NCI-H2107 treated with DMSO at 0.1 percent for 48 hours (cell line): ENCODE data around the gene KRTAP2-4.
A peak's percentile ranks its signal among the peaks of the same experiment; 100 is the strongest.
"Not testable (repeated sequence)": the region's sequence is repeated elsewhere in the genome, so short reads cannot be mapped to it uniquely, and the experiment has no call there.

Experiments used
- DNase-seq: peaks from one replicate; lab custom pipeline; 2025; ENCODE audit not compliant: unreplicated experiment; lab: John Stamatoyannopoulos, UW

KRTAP2-4 gene

DNA sequence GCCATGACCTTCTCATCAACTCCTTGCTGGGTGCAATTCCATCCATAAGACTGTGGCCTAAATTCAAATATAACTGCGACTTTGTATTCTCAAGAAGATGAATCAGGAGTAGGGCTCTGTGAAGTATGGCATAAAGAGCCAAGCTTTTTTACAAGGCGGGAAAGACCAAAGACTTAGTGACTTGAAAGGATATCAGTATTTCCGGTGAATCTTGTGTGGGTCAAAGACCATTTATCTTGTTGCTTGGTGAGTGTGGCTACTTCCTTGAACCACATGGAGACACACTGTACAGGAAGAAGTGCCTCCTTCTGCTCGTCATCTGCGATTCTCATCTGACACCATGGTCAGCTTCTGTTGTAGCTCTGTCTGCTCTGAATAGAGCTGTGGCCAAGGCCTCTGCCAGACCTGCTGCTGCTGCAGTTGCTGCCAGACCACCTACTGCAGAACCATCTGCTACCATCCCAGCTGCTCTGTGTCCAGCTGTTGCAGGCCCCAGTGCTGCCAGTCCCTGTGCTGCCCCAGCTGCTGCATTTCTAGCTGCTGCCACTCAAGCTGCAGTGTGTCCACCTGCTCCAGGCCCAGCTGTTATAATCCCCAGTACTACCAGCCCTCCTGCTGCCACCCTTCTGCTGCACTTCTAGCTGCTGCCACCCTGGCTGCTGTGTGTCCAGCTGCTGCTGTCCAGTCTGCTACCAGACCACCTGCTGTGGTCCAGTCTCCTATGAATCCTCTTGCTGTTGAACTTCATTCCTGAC, 6.1 kb upstream of the KRTAP2-4 start:
- DNase-seq = no peak

DNA sequence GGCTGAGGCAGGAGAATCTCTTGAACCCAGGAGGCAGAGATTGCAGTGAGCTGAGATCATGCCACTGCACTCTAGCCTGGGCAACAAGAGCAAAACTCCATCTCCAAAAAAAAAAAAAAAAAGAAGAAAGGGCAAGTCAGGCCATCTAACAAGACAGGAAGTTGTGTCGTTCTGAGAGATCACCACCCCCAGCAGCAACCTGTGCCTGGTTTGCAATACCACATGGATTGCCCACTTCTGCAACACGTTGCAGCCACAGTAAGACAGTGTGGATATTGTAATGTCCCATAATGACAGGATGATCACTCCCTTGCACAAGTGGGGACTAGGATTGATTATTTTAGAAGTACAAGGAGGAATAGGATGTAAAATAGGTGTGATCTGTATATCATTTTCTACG, 3.4 kb upstream of the KRTAP2-4 start:
- no peak for DNase-seq

DNA sequence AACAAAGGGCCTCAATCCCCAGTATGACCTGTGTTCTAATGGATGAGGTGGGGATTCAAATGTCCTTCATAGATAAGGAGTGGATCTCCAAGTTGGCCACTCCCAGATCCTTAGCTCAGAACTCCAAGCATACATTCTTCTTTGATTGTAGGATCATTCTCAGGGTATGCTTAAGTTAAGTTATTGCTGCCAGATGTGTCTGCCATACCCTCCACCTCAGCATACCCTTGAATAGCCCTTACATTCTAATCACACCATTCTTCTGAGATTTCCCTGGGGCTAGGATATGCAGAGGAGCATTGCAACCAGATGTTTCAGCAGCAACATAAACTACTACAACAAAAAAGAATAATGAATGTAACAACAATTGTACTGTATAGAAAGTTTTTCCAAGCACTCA, 1.6 kb upstream of the KRTAP2-4 start:
- DNase-seq = no peak

DNA sequence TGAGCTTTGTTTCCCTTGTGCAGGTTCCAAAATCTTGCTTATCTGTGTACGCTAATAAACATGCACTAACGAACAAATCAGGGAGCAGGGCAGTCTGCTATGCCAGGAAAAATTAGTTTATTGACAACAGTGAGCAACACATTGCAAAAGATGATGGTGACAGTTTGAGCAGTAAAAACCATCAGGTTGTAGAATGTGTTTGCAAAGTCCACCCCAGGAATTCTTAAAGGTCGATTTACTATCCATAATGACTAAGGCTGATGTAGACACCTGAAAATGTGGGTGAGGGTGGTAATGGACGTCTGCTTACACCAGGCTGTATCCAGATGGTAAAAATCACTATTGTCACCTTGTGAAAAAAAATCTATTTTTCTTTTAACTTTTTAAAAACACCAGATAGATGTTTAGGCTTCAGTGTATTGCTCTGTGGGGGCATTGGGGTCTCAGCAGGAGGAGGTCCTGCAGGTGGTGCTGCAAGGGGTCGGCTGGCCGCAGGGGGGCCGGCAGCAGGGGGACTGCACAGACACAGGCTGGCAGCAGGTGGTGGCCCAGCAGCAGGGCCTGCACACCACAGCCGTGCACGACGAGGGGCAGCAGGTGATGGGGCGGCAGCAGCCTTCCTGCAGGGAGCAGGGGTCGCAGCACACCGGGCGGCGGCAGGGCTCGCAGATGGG, 526 bp downstream of the KRTAP2-4 start:
- DNase-seq = not testable (repeated sequence)

DNA sequence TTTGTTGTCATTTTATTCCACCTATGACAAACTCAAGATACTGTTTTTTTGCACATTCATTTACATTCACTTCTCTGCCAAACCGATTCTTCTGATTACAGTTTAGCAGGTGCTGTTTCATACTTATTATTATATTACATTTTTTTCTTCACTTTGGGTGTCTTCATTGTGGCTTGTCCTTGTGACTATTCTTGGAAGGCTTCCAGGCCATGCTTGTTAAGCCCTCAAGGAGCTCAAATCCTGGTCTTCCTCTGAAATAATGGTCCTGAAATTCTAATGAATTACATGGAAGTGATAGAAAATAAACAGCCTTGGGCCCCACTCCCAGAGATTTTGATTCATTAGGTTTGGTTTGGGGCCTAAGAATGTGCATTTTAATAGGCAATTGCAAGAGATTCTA, 1.4 kb downstream of the KRTAP2-4 start:
- DNase-seq = no peak

DNA sequence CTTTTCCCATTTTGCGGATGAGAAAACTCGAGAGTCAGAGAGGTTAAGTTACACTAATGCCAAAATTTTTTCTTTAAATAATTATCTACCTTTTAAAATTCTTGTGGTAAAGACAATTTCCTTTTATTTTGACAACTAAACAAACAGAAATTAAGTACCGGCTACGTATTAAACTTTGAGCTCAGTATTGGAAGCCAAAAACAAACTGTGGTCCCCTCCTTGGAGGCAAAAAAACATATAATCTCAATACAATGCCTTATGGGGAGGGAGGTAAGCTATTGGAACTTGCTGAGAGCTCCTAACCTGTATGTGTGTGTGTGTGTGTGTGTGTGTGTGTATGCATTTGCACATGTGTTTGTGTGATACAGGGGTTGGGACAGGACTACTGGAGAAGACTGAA, 2.2 kb downstream of the KRTAP2-4 start:
- no peak for DNase-seq

DNA sequence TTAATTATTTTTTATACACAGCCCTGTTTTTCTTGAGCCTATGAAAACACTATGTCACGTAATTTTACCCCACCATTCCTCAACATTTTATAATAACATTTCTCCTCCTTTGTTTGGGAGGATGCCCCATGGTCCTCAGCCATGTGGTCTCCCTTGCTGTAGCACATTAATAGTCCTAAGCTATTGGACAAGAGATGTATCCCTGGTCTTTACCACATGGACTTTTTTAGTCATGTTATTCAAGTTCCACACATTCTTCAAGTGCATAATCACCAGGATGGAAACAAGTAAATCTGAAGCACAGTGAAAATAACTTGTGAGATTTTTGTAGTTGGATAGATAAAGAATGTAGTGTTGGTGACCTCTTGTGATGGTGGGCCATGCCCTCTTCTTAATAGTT, 3.7 kb downstream of the KRTAP2-4 start:
- no peak for DNase-seq

DNA sequence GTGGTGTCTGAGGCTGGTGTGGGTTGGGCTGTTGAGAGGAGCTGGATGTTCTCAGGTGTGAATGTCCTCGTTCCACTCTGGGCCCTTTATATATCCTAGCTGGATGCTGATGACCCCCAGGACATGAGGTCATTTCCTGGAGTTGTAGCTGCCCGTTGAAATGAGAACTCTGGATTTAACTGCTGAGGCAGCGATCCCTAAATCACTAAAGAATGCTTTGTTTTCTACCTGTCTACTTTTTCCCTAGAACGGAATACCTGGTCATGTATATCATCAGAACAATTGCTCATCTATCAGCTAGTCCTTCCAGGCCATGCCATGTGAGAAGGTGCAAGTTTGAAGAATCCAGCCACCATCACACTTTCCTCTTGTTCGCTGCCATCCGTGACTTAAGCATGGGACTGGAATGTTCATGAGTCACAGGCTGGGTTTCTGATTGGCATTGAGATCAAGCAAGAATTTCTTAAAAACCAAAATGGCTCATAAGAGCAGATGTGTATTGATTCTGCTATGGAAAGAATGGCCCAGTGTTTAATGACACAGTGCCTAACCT, 5.6 kb downstream of the KRTAP2-4 start, which contains the start of gene KRTAP2-3:
KRTAP2-3 (minus strand) TSS at position 63 of the 553 bp plus-strand sequence. CDS start 64 bp downstream, outside the sequence.
- no peak for DNase-seq

DNA sequence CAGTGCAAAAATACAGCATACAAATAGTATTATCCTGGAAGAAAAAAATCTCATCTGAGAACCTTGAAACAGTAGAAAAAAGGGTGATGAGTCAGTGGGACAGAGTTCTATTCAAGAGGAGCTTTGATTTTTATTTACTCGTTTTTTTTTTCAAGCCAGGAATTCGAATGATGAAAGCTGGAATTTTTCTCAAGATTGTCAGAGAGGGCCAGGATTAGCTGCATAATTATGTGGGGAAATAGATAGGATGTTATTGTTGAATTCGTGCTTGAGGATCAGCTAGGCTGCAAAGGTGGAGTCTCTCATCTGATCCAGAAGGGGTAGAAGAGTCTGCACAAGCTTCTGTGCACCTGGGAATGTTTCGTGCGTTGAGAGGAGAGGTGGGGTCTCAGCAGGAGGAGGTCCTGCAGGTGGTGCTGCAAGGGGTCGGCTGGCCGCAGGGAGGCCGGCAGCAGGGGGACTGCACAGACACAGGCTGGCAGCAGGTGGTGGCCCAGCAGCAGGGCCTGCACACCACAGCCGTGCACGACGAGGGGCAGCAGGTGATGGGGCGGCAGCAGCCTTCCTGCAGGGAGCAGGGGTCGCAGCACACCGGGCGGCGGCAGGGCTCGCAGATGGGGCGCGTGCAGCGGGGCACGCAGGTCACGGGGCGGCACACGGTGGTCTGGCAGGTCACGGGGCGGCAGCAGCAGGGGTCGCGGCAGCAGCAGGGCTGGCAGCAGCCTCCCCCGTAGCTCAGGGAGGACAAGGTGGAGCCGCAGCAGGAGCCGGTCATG, 6.2 kb downstream of the KRTAP2-4 start:
- not testable (repeated sequence) for DNase-seq

DNA sequence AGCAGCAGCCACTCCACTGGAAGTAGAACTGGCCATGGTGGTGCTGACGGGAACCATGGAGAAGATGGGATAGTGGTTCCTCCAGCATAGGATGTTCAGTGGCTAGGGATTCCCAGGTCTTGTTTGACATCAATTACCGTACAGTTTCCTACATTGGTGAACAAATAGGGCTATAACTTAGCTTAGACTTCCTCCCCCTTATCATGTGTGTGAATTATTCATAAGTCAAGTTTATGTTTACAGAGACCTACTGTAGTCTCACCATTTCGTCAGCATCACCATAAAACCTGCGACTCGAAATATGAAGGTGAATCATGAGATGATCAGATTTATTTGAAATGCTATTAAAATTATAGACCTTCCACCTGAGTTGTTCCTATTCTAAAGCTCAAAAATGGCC, 6.9 kb downstream of the KRTAP2-4 start:
- no peak for DNase-seq

DNA sequence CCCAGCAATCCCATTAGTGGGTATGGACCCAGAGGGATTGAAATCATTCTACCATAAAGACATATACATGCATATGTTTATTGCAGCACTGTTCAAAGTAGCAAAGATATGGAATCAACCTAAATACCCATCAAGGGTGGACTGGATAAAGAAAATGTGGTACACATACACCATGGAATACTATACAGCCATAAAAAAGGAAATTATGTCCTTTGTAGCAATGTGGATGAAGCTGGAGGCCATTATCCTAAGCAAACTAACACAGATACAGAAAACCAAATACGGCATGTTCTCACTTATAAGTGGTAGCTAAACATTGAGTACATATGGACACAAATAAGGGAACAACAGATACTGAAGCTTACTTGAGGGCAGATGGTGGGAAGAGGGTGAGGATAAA, 8.1 kb downstream of the KRTAP2-4 start:
- DNase-seq = no peak

DNA sequence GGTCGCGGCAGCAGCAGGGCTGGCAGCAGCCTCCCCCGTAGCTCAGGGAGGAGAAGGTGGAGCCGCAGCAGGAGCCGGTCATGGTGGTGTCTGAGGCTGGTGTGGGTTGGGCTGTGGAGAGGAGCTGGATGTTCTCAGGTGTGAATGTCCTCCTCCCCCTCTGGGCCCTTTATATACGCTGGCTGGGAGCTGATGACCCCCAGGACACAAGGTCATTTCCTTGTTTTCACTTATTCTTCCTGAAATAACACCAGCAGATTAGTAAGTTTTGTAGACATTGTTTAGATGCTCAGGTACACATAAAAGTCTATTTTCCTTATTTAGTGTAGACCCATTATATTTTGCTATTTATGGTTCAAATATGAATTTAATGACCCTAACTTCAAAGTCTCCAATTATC, 10.5 kb downstream of the KRTAP2-4 start, which contains the start of gene KRTAP2-2:
KRTAP2-2 (minus strand) TSS at position 101 of the 400 bp plus-strand sequence; CDS start at position 82, 19 bp downstream.
- DNase-seq = not testable (repeated sequence)

DNA sequence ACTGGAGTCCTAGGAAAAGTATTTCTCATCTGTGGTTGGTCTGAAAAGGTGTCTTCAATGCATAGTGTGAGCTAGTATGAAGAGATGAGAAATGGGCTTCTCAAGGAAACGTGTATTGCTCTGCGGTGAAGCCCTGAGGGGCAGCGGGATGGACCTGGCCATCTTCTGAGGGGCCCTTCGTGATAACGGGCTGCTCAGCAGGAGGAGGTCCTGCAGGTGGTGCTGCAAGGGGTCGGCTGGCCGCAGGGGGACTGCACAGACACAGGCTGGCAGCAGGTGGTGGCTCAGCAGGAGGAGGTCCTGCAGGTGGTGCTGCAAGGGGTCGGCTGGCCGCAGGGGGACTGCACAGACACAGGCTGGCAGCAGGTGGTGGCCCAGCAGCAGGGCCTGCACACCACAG, 11.1 kb downstream of the KRTAP2-4 start:
- DNase-seq = not testable (repeated sequence)

DNA sequence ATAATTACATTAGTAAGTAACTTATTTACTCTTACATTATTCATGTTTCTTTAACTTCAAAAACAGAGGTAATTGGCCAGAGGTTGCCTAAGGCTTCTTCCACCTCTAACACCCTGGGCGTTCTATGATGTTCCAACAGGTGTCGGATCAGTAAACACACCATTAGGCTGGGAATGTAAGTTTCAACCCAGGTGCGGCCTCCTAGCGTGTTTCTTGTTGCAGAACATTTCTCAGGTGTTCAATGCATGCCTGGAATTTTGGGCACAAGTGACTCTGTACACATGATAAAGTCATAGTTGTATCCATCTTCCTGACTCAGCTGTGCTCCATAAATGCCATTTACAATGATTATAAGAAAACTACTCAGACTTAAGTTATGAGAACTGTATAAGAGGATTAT, 11.7 kb downstream of the KRTAP2-4 start:
- DNase-seq = no peak

DNA sequence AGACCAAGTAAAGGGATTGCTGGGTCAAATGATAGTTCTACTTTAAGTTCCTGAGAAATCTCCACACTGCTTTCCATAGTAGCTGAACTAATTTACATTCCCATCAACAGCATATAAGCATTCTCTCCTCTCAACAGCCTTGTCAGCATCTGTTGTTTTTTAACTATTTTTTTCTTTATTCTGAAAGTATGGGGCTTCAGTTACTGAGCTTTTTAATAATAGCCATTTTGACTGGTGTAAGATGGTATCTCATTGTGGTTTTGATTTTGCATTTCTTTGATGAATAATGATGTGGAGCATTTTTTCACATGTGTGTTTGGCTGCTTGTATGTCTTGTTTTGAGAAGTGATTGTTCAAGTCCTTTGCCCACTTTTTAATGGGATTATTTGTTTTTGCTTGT, 13.1 kb downstream of the KRTAP2-4 start:
- DNase-seq = no peak

DNA sequence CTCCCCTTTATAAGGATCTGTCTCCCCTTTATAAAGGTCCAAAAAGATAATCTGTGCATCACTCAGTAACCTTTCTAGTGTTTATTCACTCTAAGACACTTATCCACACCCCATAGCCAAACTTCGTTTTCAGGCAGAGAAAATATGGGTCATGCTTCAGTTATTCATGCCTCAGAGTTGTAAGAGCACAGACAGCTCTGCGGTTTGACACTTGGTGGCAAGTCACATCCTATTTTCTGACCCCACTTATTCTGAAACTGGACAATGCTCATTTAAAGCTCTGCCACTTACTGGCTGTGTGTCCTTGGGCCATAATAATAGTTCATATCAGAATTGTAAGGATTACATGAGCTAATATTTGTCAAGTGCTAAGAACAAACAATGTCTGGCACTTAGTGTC, 16.6 kb downstream of the KRTAP2-4 start:
- no peak for DNase-seq

DNA sequence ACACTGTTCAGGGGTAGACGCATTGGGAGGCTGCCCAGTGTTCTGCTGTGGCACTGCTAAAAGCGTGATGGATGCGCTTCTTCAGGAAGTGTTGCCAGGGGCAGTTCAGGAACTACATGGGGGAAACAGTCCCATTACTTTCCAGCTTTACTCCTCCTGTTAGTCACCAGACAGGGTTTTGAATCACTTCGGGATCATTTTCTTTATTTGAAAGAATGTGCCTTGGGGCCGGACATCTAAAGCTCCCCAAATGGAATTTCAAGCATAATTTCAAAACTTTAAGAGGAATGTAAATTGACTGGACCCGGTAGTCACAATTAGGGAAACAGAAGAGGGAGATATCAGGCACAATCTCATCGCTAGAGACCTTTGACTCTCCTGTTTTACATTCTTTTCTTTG, 17.2 kb downstream of the KRTAP2-4 start:
- no peak for DNase-seq

DNA sequence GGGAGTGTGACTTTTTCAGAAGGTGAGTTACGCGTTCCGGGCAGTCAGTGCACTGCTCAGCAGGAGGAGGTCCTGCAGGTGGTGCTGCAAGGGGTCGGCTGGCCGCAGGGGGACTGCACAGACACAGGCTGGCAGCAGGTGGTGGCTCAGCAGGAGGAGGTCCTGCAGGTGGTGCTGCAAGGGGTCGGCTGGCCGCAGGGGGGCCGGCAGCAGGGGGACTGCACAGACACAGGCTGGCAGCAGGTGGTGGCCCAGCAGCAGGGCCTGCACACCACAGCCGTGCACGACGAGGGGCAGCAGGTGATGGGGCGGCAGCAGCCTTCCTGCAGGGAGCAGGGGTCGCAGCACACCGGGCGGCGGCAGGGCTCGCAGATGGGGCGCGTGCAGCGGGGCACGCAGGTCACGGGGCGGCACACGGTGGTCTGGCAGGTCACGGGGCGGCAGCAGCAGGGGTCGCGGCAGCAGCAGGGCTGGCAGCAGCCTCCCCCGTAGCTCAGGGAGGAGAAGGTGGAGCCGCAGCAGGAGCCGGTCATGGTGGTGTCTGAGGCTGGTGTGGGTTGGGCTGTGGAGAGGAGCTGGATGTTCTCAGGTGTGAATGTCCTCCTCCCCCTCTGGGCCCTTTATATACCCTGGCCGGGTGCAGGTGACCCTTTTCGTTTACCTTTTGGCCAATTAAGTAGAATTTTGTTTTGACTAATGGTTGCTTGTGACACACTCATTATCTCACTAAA, 18.8 kb downstream of the KRTAP2-4 start, which contains the start of gene KRTAP2-1:
KRTAP2-1 (minus strand) TSS at position 582 of the 731 bp plus-strand sequence; CDS start at position 533, 49 bp downstream.
- DNase-seq = not testable (repeated sequence)

DNA sequence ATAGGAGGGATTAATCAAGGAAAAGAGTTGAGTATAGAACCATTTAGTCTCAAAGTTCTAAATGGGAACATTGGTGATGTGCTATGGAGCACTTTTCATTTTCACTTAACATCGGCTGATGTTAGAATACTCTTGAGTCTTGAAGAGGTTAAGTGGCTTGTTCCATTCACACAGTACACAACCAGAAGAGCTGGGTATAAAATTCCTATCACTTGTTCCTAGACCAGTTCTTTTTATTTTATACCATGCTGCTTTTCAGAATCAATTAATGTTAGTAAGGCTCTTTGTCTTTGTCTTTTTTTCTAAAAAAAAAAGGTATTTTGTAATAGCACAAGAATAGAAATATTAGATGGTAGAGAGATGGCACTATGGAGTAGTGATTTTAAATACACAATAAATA, 22.7 kb downstream of the KRTAP2-4 start:
- no peak for DNase-seq

DNA sequence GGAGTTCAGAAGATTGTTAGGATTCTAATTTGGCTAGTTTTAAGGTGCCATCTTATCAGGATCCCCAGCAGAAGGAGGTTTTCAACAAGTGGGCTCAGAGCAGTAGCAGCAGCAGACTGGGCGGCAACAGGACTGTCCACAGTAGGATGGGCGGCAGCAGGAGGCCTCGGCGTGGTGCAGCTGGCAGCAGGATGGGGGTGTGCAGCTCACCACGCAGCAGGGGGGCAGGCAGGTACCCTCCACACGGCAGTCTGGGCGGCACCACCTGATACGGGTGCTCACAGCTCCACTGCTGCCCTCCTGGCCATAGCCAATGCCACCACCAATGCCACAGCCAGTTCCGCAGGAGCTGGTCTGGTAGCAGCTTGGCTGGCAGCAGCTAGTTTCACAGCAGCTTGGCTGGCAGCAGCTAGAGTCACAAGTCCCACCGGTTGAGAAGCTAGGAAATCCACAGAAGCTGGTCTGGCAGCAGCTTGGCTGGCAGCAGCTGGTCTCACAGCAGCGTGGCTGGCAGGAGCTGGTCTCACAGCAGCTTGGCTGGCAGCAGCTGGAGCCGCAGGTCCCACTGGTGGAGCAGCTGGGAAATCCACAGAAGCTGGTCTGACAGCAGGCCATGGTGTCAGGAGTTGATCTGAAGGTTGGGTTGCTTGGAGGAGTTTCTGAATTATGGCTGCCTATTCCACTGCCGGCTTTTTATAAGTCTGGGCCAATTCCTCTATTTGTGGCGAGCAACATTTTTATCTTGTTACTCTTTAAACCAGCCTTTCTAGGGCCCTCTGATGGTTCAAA, 24.7 kb downstream of the KRTAP2-4 start, which contains the start of gene KRTAP1-1:
KRTAP1-1 (minus strand) TSS at position 668 of the 789 bp plus-strand sequence; CDS start at position 615, 53 bp downstream.
- DNase-seq = peak; percentile 30
